ENCODE measurements around the gene ZNF385D.
"Not testable (repeated sequence)": the region's sequence is repeated elsewhere in the genome, so short reads cannot be mapped to it uniquely, and the experiment has no call there.

DNA sequence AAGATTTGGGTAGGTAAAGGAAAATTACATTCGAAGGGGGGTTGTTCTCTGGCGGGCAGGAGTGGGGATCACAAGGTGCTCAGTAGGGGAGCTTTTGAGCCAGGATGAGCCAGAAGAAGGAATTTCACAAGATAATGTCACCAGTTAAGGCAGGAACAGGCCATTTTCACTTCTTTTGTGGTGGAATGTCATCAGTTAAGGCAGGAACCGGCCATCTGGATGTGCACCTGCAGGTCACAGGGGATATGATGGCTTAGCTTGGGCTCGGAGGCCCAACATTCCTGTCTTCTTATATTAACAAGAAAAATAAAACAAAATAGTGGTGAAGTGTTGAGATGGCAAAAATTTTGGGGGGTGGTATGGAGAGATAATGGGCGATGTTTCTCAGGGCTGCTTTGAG lies 373.0 kb downstream of the ZNF385D start:
- TF ChIP-seq CSRNP3 (CRISPR knock-in tag; IDR thresholded peaks at IDR 0.05); ZFP3 (CRISPR knock-in tag; IDR thresholded peaks at IDR 0.05); ESRRG (CRISPR knock-in tag; IDR thresholded peaks at IDR 0.05); SNAI2 (CRISPR knock-in tag; IDR thresholded peaks at IDR 0.05); POU6F1 (CRISPR knock-in tag; IDR thresholded peaks at IDR 0.05; ENCODE audit: borderline replicate concordance, low read depth); CREB5 (CRISPR knock-in tag; IDR thresholded peaks at IDR 0.05; ENCODE audit: low read depth): not testable (repeated sequence)
- TF ChIP-seq, protein P1, sequence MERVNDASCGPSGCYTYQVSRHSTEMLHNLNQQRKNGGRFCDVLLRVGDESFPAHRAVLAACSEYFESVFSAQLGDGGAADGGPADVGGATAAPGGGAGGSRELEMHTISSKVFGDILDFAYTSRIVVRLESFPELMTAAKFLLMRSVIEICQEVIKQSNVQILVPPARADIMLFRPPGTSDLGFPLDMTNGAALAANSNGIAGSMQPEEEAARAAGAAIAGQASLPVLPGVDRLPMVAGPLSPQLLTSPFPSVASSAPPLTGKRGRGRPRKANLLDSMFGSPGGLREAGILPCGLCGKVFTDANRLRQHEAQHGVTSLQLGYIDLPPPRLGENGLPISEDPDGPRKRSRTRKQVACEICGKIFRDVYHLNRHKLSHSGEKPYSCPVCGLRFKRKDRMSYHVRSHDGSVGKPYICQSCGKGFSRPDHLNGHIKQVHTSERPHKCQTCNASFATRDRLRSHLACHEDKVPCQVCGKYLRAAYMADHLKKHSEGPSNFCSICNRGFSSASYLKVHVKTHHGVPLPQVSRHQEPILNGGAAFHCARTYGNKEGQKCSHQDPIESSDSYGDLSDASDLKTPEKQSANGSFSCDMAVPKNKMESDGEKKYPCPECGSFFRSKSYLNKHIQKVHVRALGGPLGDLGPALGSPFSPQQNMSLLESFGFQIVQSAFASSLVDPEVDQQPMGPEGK (CRISPR knock-in tag; IDR thresholded peaks at IDR 0.05; ENCODE audit: borderline replicate concordance): not testable (repeated sequence)

All from SK-N-SH treated with all-trans-retinoic acid at 6 μM for 48 hours (cell line).